GM10266 (cell line): ENCODE data around the gene FGF1.

Source experiments
- DNase-seq: peaks from one replicate; pipeline ENCODE4 v3.0.0; 2012; ENCODE audit errors: extremely low spot score
- TF ChIP-seq, protein P1 (sequence below): IDR thresholded peaks from 2 replicates; pipeline ENCODE4 v1.5.1; 2012; ENCODE audit warnings: mild to moderate bottlenecking, low read depth; ENCODE audit not compliant: control insufficient read depth, insufficient read depth; ENCODE audit errors: missing control alignments

The FGF1 gene

DNA sequence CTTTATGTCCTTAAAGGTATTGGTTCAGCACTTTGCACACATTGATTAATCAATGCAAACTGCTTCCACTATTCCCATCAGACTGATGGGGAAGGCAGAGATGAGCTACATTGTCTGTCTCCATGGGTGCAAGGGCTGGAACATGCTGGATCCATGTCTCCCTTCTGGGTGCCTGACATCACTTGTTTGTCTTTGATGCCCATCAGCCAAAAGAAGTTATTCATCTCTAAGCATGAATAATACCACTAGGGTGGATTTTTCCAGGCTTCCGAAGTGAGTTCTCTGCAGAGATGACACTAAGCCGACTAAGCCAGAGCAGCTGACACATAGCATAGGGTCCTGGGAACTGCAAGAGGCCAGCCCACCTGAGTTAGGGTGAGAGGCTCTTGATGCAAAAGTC, 8.7 kb downstream of the FGF1 start:
- TF ChIP-seq, protein P1, sequence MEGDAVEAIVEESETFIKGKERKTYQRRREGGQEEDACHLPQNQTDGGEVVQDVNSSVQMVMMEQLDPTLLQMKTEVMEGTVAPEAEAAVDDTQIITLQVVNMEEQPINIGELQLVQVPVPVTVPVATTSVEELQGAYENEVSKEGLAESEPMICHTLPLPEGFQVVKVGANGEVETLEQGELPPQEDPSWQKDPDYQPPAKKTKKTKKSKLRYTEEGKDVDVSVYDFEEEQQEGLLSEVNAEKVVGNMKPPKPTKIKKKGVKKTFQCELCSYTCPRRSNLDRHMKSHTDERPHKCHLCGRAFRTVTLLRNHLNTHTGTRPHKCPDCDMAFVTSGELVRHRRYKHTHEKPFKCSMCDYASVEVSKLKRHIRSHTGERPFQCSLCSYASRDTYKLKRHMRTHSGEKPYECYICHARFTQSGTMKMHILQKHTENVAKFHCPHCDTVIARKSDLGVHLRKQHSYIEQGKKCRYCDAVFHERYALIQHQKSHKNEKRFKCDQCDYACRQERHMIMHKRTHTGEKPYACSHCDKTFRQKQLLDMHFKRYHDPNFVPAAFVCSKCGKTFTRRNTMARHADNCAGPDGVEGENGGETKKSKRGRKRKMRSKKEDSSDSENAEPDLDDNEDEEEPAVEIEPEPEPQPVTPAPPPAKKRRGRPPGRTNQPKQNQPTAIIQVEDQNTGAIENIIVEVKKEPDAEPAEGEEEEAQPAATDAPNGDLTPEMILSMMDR: no peak
- no peak for DNase-seq

DNA sequence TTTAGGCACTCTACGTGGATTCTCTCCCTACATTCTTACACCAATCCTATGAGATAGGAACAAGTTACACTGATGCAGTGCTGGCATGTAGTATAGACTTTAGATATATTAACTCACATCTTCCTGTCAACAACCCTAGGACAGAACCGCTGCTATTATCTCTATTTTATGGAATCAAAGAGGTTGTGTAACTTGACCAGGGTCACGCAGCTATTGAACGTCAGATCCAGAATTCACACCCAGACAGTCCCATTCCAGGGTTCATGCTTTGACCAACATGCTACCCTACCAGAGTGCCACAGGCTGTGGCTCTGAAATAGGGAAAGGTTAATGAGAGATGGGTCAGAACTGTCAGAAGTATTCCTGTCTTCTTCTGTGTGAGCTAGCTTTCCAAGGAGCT, 9.6 kb downstream of the FGF1 start:
- TF ChIP-seq, protein P1: no peak
- DNase-seq: no peak

DNA sequence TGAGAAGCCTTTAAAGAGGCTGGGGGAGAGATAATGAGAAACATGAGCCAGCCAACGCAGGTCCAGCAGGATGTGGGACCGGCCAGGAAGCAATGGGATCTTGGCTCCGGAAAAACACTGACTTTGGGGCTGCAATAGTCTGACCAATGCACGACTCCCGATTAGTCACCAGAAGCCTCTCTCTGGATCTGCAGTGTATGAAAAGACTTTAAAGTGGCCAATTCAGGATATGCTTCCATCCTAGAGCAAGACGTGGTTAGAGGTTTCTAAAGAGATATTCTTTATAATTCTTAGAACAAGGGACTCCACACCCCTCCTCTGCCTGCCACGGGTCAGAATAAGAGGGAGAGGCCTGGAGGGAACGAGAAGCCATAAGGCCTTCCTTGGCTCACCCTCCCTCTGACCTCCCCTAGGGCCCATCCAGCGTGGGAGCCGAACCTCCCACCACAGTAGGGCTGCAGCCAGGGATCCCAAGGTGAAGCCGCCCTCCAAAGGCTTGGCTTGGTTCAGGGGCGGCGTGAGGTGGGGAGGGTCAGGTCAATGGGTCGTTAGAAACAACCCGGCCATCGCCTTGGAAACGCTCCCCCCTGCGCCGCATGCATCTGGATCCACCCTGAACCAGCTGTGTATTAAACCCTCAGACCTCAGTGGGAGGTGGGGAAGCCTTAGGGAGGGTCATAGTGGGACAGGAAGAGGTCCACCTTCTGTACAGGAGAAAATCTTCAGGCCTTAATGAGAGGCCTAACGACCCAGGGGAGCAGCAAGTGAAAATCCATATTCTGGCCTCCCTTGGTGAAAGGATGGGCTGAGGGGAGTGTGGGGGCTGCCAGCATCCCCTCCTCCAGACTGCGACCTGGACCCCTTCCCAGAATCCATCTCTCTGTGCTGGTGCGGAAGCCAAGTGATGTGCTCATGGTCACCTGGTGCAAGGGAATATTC, 11.1 kb downstream of the FGF1 start:
- TF ChIP-seq, protein P1: no peak

DNA sequence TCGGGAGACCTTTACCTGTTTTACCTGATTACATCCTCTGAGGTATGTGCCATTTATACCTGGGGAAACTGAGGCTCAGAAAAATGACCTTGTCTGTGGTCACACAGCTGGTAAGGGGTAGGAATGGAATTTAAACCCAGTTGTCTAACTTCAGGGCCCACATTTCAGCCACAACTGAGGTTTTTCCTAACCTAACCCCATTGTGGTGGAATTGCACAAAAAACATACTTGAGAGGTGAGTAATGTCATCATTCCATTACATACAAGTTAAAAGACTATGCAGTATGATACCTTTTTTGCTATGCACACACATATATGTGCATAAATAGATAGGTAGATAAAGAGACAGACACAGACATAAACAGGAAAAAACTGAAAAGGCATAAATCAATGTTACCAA, 14.1 kb downstream of the FGF1 start:
- DNase-seq: no peak
- TF ChIP-seq, protein P1: no peak

More for the DNA sequence above, 11.1 kb downstream of the FGF1 start:
- DNase-seq: no peak

DNA sequence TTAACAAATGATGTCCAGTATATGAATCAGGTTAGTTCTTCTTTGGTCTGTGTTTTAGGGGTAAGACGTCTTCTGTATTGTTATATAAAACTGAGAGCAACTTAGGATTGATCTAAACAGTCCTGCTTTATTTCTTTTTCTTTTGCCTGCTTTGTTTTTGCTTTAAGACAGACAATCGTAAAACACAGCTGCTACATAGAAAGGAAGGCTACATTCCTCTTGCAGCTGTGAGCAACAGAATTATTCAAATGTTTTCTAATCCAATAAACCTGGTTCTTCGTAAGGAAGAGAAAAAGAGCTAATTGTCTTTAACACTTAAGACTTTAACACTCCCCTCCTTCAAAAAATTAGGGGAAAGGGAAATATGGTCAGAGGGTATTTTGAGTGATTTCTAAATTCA, 14.6 kb downstream of the FGF1 start:
- TF ChIP-seq, protein P1: no peak
- DNase-seq: no peak

DNA sequence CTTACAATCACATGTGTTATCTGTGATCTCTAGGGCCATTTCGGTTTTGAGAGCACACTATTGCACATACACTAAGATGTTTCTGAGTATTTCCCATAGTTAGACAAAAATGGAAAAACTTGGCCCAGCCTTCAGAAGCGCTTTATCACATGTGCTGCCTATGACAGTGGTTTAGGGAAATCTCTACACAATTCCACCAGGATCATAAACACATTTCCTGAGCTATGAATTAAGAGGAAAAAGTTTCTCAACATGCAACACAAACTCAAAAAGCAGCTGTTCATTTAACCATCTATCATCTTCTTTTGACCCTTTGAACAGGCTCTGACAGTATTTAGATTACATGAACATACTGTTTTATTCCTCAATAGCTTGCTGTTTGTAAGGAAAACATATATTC, 15.1 kb downstream of the FGF1 start:
- TF ChIP-seq, protein P1: no peak
- no peak for DNase-seq

DNA sequence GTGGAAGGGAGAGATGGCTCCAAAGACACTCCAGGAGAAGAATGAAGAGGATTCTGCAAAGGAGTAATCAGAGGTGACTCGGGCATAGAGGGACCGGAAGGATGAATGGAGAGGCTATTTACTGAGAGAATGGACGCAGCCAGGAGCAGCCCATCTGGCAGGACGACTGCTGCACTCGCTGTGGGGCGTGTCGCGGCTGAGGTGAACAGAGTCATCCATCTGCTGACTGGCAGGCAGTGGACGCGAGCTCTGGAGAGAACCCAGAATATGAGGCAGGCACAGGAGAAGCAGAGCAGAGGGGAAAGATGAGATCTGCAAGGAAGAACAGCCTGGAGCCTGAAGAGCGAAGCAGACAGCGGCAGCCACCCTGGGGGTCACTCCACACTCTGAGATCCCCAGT, 16.4 kb downstream of the FGF1 start:
- no peak for DNase-seq
- TF ChIP-seq, protein P1: no peak
